Pulmonary artery endothelial cell (primary cell): ENCODE data around the gene TMEM88. TPM values are rescaled to one million over a fixed set of nuclear protein-coding genes. Genes with fewer than 3 reads are reported as not detected.

Source experiments
- DNase-seq: peaks from one replicate; pipeline ENCODE4 v3.0.0-alpha.2; 2011; ENCODE audit warnings: low read depth, low spot score
- total RNA-seq: library from RNA; depleted of rRNA; stranded (reverse); fragments of >200 nt; gene quantifications from 2 replicates; pipeline ENCODE4 v1.2.3, GENCODE V29; 2014

The TMEM88 gene
- total RNA-seq, 1 donor from 2014 or later = 5.8 TPM

DNA sequence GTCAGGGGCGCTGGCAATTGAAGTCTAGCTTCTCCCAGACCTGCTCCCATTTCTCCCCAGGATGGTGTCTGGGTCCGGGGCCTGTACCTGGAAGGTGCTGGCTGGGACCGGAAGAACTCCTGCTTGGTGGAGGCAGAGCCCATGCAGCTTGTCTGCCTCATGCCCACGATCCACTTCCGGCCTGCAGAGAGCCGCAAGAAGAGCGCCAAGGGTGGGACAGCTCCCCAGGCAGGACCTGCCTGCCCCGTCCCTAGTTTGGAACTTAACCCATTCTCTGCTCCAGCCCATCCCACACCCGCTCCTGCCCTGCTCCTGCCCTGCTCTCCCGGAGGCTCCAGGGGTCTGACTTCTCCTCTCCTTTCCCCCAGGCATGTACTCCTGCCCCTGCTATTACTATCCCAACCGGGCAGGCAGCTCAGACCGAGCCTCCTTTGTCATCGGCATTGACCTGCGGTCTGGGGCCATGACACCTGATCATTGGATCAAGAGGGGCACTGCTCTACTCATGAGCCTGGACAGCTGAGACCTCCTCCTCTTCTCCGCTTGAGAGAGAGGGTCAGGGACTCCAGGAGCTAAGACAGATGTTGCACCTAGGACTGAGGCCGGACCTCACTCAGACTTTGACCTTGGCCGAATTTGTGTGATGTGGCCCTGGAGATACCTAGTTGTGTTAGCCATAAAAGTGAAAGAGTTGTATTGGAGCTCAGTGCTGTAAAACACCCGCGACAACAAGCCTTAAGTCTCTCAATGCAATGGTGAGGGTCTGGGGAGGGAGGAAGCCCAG is 21.7 kb upstream of the TMEM88 start:
- no peak for DNase-seq

DNA sequence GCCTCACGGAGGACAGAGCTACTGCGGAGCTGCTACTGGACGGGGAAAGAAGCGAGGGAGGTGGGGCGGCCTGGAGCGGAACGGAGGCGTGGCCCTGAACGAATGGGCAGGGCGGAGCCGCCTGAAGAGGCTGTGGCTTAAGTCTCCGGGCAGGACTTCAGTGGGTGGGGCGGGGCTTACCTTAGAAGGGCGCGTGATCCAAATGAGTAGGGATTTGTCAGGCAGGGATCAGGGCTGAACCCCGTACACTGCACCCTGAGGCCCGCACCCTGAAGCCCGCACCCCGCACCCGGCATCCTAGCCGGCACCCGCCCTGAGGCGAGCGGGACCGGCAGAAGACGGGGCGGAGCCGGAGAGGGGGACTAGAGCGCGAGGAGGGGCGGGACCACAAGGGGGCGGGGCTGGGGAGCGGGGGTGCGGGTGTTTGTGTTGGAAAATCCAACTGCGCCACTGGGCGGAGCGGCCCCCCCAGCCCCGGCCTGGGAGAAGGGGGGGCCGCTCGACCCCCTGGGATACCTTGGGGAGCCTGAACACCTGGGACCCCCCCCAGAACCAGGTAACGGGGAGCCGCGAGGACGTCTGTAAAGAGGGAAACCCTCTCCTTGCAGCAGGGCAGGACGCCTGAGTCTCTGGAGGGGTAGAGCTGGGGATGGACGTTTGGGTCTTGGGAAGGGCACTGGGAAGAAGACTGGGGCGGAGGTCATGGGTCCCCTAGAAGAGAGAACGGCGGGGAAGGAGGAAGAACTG is 20.9 kb upstream of the TMEM88 start, which contains the start of gene KDM6B:
Gene KDM6B, plus strand, starts transcription at position 423 of the 747 bp plus-strand sequence. CDS start 11,338 bp downstream, outside the sequence.
- DNase-seq = peak; percentile 75

DNA sequence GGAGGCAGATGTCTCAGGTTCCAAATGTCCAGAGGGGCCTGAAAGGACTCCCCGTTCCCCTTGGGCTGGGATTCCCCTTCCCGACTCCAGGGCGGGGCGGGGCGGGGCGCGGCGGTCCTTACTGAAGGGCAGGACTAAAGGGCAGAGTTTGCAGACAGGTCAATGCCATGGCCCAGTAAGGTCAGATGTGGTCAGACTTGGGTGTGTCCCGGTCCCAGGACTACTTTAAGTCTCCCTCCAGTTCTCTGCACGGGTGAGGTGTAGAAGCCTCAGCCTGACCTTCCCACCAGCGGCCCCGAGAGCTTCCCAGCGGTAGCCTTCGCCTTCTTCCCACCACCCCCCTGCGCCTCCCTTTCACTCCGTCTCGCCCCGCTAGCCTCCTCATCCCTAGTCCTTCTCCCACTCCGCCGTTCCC is 20.3 kb upstream of the TMEM88 start:
- no peak for DNase-seq

DNA sequence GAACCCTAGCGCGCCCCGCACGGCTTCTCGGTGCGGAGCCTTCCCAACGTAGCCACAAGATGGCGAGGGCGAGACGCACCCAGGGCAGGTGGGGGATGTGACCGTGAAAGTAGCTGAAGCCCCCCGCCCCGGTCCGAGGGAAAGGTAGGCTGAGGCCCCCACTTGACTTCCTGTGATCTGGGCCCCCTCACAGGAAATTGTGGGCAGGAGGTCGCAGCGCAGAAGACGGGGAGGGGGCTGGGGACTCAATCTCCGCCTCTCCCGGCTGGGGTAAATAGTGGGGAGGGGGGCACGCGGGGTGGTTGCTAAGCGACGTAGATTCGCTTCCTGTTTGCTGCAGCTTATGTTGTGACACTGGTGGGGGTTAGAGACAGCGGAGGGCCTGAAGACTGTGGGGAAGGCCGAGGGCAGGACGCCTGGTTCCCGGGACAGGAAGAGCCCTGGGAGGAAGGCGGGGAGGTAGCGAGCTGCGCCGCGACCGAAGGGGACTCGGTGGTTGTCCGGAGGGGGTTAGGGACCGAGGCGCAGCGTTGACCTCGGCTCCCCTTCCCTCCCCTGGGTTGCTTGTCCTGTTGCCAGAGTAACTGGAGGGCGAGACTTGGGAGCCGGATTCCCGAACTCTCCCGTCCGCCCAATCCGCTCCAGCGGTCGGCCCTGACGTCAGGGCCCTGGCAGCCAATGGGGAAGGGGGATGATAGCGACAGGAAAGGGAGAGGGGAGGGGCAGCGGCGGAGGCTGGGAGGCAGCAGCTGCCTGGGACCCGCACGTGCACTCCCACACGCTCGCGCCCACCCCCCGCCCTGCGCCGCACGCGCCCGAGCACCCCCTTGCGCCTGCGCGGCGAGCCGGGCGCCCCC is 19.7 kb upstream of the TMEM88 start:
- peak; percentile 96 for DNase-seq

DNA sequence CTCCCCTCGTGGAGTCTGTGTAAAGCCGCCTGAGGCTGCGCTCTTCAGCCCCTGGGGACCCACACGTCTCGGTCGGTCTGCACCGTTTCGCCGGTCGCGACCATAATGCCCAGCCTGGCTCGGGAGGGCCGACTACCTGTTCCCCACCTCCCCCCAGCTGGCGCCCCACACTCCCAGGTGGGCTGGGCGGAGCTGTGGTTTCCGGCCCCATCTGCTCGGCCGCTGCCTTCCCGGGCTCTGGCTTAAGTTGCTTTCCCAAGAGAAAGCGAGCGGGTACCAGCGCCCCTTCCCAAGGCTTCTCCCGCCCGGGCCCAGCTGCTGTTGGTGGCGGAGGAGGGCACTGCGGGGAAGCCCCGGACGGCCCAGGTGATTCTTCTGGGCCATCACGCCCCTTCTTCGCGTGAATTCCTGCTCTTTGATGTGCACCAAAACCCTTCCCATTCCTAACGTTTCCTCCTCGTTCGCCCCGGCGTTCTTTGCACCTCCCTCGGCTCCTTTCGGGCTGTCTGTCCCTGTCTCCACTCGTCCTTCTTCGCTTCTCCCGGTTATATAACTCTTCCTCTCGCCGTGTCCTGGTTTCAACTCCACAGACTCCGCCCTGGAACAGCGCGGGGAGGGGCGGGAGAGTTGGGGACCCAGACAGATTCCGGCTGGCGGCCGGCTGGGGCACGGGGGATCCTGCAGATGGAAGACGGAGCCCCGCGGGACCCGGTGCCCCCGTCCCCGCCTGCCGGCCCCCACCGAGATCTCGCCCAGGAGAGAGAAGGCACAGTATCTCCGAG is 18.9 kb upstream of the TMEM88 start:
- no peak for DNase-seq

DNA sequence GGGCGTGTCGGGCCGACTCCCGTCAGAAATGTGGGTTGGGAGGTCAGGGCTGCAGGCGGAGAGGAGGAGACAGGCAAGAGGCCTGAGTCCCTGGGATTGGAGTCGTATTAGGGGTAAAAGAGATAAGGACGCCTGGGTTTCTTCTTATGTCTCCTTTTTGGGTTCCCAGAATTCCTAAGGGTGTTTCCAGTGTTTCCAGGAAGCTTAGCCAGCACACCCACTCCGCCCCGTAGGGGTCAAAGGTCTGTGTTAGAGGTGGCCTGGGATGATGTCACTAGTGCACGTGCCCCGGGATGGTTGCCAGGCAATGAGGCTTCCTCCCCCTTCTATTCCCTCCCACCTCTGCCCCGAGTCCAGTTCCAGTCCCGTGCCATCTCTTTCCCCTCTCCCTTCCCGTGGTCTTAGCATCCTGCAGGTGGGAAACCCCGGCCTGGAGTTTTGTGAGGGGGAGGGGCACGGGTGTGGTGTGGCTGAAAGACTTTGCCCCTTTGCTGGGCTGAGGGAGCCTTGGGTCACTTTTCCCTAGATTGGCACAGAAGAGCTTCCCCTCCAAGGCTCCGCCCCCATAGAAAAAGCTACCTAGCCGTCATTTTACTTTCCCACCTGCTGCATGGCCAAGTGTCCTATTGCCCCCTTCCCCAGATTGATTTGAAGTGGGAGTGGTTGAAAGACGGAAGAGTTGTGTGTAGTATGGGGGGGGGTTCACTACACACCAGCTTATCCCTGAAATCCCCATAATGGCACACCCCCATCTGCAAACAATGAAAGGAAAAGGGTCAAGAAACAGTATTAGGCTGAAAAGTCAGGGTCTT is 18.1 kb upstream of the TMEM88 start:
- DNase-seq = peak; percentile 78

DNA sequence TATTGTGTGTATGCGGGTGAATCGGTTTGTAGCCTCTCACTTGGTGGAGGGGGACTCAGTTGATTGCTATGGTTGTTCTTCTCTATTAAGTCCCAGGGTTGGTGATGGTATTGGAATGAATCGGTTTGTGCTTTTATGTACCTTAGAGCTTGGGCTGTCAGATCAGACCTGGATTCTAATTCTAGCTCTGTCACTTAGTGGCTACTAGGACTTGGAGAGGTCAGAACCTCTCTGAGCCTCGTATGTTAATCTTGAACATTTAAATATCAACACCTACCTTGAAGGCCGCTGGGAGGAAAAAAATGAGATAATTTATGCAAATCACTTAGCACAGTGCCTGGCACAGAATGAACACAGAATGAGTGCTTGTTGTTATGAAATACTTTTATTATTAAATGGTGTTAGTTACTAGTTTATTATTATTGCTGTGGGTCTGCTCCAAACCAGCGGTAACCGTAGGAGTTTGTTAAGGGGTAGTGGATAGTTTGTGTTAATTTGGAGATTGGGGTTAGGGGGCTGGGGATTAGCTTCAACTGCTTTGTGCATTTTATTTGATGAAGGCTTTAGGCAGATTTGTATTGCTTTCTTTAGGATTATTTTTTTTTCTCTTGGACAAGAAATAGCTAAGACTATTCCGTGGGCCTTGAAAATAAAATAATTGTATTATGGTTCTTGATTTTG is 17.3 kb upstream of the TMEM88 start:
- no peak for DNase-seq

DNA sequence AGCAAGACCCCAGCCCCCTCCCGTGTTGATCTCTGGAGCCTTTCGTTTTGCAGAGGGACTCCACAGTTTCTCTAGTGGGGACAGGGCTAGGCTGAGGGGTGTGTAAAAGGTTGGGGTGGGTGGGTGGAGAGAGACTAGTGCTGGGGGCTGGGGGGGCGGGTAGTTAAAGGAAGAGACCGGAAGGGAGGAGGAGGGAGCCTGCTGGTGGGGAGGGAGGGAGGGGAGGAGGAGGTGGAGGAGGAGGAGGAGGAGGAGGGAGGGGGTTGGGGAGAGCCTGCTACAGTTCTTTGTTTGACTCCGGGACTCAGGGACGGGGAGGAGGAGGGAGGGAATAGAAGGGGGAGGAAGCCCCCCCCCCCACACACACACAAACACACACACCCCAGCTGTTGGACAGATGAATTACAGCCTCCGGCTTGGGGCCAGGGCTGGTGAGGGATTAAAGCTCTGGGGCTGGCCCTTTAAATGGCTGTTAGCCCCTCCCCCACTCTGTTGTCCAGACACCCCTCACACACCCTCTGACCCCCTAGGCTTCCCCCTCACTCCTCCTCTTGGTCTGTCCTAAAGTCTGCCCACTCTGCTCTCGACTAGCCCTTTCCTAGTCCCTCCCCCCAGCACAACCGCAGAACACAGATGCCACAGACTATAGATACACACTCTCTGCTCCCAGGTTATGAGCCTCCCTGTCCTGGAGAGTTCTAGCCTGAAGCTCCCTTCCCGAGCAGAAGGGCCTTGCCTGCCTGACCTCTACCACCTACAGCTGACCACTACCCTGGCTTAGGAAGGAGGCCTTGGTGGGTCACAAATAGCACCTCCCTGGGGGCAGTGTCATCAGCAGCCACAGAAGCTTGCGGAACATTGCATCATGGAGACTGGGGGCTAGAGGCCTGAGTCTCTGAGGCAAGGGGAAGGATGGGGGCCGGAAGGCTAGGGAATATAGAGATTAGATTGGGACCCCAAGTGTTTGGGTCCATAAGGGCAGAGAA is 16.5 kb upstream of the TMEM88 start:
- no peak for DNase-seq

DNA sequence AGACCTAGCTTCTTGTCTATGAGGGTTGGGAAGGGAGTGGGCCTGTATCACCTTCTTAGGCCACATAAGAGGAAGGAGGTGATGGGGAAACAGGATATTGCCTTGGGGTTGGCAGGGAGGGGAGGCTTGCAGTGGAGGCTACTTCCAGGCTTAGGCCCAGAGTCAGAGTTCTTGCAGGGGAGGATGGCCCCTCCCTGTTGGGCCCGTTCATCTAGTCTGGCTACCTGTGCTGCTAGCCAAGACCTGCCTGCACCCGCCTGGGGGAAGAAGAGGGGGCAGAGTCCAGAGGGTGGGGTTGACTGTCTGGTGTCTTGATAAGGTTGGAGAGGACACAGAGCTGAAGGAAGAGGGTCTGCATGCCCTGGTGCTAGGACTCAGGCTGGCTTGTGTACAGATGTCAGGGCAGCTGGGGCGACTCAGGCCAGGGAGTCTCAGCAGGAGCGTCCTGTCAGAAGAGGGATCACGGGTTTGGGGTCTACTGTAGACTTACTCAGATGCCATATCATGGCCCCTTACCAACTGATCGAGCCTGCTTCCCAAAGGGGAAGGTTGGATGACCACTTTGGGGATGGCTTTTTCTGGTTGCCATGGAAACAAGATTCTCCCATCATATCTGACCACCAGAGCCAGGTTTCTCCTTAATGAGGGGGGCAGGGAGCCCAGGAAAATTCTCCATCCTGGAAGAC is 15.5 kb upstream of the TMEM88 start:
- DNase-seq = no peak

DNA sequence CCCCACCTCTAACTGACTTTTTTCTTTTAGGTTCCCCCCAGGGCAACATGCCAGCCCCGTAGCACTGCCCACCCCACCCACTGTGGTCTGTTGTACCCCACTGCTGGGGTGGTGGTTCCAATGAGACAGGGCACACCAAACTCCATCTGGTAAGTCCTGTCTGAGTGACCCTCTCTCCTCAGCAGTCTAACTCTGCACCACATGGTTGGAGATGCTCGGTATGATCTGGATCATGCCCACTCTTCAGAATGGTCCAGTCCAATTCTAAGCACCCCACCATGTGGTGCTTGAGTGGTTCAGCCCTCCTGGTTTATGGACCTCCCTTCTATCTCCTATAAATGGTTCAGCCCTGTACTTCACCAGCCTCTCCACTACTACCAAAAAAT is 15.0 kb upstream of the TMEM88 start:
- DNase-seq = no peak

DNA sequence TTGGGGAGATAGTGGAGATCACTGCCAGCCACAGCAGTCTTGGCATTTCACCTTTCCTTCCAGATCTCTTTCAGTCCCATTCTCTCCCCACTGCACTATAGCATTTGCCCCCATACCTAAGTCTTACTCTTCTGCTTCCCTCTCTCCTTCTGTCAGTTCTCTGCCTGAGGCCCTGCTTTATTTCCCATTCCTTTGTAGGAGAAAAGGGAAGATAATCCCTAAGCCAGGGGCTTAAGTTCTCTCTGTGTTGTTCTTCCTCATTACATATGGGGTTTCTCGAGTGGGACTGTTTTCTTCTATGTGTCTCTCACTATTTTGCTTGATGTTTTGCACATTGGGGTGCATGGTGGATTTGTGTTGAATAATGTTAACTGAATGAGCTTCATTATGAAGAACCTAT is 14.4 kb upstream of the TMEM88 start:
- DNase-seq = no peak

DNA sequence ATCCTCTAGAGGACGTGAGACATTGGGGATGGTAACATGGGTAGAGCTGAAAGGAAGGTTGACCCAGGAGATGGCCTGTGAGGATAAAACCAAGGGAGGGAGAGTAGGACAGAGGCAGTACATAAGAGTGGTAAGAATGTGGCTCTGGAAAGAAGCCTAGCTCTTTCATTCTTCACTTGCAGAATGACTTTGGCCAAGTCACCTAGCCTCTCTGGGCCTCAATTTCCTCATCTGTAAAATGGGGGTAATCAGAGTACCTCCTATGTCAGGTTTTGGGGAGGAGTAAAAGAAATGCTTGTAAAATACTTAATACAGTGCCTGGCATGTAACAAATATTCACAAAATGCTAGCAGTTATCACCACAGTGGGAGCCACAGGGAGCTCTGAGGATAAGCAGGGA is 14.0 kb upstream of the TMEM88 start:
- no peak for DNase-seq

DNA sequence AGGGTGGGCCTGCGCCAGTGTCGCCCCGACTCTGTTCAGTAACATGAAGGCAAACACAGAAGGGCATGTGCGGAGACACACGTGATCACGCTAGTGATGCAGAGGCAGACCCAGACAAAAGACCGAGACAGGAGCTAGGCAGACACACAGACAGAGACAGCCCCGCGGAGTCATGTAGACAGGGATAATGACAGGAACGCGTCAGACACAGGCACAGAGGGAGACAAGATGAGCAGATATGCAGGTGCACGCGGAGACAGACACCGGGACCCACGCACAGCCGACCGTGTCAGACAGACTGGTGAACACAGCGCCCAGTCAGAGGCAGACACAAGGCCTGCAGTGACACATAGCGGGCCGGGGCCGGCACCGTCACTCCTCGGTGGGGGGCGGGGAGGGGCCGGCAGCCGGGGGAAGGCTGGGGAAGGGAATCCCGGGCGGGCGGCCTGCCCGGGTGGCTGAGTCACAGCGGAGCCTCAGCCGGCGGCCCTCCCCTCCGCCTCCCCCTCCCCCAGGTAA is 13.4 kb upstream of the TMEM88 start:
- no peak for DNase-seq

DNA sequence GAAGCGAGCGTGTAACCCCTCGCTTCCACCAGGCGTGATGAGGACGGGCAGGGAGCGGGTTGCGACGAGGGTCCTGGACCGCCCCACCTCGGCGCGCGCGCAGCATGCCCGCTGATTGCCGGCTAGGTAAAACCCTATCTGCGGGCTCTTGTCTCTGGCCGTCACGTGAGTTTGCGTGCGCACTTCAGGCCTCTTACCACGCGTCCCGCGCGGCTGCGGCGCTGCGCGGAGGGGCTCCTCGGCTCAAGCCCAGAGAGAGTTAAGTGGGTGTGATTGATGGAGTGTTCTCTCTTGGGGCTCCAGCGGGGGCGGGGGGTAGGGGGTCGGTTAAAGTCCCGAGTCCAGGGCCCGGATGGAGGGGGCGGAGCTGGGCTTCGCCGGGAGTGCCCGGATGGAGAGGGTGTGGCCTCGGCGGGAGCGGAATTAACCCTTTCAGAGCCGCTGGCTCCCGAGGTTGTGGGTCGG is 12.9 kb upstream of the TMEM88 start:
- no peak for DNase-seq

DNA sequence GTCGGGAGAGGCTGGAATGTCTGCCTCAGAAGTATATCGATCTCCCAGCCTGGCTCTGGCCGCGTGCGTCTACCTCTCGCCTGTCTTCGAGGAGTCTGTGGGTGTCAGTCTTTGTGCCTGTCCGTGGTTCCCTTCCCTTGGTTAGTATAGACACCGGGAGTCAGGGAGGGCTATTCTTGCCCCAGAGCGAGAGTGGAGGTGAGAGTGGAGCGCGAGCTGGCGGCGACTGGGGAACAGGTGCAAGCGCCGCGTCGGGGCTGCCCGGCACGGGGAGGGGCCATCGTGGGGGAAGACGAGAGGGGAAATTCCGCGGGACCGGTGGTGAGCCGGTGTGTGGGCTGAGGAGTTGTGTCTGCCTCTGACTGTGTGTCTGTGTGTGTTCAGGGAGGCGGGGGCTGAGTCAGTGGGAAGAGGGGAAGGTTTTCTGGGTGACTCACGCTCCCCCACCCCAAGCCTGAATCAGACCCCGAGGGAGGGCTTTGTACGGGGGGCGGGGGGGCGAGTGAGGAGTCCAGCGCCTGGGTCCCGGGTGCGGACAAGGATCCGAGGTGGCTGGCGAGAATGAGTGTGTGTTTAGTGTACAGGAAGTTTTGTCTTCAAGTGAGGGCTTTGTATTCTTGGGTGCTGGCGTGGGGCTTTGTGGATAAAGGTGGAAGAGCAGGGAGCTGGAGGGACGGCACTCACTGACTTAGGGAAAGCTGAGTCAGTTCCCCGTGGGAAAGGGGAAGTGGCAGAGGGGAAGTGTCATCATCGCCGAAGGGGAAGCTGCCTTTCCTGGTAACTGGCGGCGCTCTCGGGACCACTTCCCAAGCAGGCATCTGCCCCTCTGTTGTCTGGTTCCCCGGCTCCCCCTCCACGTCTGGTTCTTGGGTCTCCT is 12.2 kb upstream of the TMEM88 start:
- DNase-seq = peak; percentile 90

DNA sequence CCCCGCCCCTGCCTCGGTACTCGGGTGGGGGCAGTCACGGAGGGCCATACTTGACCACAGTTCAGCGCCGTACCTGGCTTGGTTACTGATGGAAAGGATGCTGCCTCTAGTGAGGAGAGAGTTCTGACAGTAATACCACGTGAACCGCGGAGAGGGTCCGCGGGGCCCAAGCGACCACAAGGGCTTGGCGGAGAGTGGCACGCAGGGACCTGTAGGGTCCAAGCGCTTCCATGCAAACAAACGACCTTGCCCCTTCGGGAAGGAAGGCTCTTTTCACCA is 11.7 kb upstream of the TMEM88 start:
- no peak for DNase-seq
